ENCODE measurements around the gene GTF2H3. TPM values are rescaled to one million over a fixed set of nuclear protein-coding genes. Genes with fewer than 3 reads are reported as not detected.
A peak's percentile ranks its signal among the peaks of the same experiment; 100 is the strongest.

Gene GTF2H3
- total RNA-seq, 2 donors from 2014 or later = 19.6 to 25.1 TPM

DNA sequence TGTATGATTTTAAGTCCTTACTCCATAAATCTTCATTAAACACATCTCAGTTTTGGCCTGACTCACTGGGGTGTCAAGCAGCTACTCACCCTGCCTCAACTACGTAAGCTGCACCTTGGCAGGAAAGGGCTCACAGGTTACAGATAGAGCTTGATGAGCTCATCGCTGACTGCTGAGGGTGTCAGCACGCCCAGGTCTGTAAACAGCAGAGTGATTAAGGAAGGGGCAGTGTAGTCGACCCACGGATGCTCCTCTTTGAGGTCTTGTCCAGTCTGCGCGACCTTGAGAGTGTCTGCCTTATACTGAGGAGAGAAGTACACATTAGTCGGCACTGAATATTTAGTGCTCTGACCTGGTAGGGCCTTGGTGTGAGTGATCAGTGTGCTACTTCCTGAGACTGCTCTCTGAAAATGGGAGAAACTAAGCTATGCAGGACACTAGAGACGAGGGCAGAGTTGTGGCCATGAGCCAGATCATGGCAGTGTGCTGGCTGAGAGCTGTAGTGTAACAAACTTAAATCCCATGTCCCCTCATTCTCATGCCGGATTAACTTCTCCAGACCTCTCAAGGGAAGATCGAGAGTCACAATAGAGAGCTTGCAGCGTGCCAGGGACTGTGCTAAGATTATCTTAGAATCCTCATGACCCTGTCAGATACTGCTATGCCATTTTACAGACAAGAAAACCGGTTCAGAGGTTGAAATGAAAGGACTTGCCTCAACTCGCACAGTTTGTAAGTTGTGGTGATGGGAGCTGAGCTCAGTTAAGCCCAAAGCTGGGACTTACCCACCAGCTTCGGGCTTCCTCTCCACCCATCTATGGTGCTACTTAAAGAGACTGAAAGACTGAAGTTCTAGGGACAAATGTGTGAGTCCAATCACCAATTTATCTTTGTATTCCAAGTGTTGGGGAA is 11.8 kb upstream of the GTF2H3 start:
- ATAC-seq (no peak), DNase-seq (no peak)
- intact Hi-C loops (cut with DNase I, micrococcal nuclease) = no loop called here

DNA sequence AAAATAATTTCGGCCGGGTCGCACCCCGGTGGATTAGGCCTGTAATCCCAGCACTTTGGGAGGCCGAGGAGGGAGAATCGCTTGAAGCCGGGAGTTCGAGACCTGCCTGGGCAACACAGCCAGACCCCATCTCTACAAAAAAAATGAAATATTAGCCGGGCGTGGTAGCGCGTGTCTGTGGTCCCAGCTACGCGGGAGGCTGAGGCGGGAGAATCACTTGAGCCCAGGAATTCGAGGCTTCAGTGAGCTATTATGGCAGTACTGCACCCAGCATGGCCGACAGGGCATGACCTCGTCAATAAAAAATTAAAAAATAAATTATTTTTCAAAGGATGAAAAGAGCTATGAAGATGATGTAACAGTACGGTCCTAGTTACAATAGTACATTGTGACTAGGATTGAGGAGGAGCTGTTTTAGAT is 523 bp downstream of the GTF2H3 start:
- DNase-seq (peak in 1 of 2 donors; percentile 15), ATAC-seq (no peak)
- intact Hi-C loops (cut with DNase I, micrococcal nuclease) = no loop called here

DNA sequence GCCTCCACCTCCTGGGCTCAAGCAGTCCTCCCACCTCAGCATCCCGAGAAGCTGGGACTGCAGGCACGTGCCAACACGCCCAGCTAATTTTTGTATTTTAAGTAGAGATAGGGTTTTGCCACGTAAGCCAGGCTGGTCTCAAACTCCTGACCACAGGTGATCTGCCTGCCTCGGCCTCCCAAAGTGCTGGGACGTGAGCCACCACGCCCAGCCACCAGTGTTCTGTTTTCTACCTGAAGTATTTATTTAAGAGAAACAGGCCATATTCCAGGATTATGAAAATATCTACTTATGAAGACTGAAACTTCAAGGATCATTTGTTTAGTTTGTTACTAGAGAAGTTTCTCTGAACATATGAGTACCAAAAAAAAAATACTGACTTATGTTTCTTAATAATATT is 10.3 kb downstream of the GTF2H3 start:
- DNase-seq (no peak), ATAC-seq (no peak)
- intact Hi-C loops (cut with DNase I, micrococcal nuclease) = no loop called here

- intact Hi-C loops (cut with DNase I, micrococcal nuclease) = no loop called here
- ATAC-seq = no peak
- no peak for DNase-seq
Observed at GRCh38 chr12:123645380-123645779, 11.8 kb downstream of the GTF2H3 start.

DNA sequence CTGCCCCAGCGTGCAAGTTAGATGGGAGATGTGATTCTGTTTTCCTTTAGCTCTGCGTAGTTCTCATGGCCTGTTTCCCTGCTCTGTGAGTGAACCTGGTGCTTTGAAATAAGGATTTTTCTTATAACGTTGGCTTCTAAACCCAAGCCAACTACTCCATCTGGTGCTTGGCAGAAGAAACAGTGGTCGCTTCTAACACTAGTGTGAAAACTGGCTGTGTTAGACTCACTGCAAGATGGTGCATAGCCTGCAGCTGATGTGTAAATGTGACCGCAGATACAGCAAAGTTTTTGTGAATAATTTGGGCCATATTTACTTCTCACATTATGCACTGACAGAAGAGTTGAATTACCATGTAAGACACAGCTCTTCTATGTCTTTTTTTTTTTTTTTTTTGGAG is 12.2 kb downstream of the GTF2H3 start:
- intact Hi-C loops (cut with DNase I, micrococcal nuclease) = no loop called here
- no peak for DNase-seq
- no peak for ATAC-seq

- ATAC-seq (no peak), DNase-seq (no peak)
Observed at GRCh38 chr12:123648401-123648800, 14.8 kb downstream of the GTF2H3 start.

GRCh38 chr12:123654129-123654701 is 20.6 kb downstream of the GTF2H3 start:
- DNase-seq (no peak), ATAC-seq (no peak)
- intact Hi-C loops (cut with DNase I, micrococcal nuclease) = no loop called here

More at GRCh38 chr12:123648401-123648800, 14.8 kb downstream of the GTF2H3 start:
- intact Hi-C loops (cut with DNase I, micrococcal nuclease) = no loop called here

GRCh38 chr12:123655420-123655819 is 21.8 kb downstream of the GTF2H3 start:
- intact Hi-C loops (cut with DNase I, micrococcal nuclease) = no loop called here
- no peak for DNase-seq
- no peak for ATAC-seq

GRCh38 chr12:123656392-123656791 is 22.8 kb downstream of the GTF2H3 start:
- DNase-seq = no peak
- ATAC-seq = no peak
- intact Hi-C loops (cut with DNase I, micrococcal nuclease) = no loop called here

DNA sequence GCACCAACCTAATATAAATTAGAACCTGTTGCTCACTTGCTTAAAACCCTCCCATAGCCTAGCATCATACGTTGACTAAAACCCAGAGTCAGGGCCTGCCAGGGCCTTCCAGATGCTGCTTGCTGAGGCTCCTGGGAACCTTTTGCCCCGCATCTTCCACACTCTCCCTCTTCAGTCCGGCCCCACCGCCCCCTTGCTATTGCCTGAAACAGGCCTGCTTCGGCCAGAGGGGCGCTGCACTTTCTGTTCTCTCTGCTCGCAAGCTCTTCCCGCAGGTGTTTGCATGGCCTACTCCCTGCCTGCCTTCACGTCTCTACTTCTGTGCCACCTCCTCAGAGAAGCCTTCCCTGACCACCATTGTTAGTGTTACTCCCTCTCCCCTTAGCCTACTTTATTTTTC is 23.6 kb downstream of the GTF2H3 start:
- DNase-seq (no peak), ATAC-seq (no peak)
- intact Hi-C loops (cut with DNase I, micrococcal nuclease) = no loop called here

- intact Hi-C loops (cut with DNase I, micrococcal nuclease) = no loop called here
- DNase-seq (no peak), ATAC-seq (no peak)
Observed at GRCh38 chr12:123659996-123660727, 26.5 kb downstream of the GTF2H3 start.

- intact Hi-C loops (cut with DNase I, micrococcal nuclease) = no loop called here
- no peak for DNase-seq
- no peak for ATAC-seq
Observed at GRCh38 chr12:123667771-123668170, 34.1 kb downstream of the GTF2H3 start.

- ATAC-seq (peak; percentile 100), DNase-seq (peak; percentile 93 to 96)
- intact Hi-C loops (cut with DNase I, micrococcal nuclease) = no loop called here
Observed at GRCh38 chr12:123670882-123671728, 37.5 kb downstream of the GTF2H3 start, which contains the start of gene TCTN2. Gene TCTN2, plus strand, starts transcription at chr12:123671113. Its CDS starts 128 bp downstream, at chr12:123671241.

- ATAC-seq (no peak), DNase-seq (no peak)
- intact Hi-C loops (cut with DNase I, micrococcal nuclease) = no loop called here
Observed at GRCh38 chr12:123671876-123672275, 38.2 kb downstream of the GTF2H3 start.

DNA sequence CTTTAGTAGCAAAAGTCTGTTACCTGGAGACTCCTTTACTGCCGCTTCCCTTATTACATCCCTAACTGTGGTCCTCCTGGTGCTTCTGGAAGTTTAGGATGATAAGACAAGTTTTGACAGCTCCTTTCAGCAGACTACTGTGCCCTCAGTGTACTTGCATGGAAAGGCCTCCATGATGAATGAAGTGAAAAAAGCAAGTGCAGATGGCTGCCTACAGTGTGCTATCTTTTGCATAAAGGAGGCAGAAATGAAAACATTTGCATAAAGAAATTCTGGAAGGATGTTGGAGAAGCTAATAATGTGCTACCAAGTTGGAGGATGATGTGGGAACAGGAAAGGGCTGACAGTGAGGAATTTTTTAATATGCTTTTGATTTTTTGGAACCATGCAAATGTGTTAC is 41.8 kb downstream of the GTF2H3 start:
- DNase-seq (no peak), ATAC-seq (no peak)
- intact Hi-C loops (cut with DNase I, micrococcal nuclease) = no loop called here

DNA sequence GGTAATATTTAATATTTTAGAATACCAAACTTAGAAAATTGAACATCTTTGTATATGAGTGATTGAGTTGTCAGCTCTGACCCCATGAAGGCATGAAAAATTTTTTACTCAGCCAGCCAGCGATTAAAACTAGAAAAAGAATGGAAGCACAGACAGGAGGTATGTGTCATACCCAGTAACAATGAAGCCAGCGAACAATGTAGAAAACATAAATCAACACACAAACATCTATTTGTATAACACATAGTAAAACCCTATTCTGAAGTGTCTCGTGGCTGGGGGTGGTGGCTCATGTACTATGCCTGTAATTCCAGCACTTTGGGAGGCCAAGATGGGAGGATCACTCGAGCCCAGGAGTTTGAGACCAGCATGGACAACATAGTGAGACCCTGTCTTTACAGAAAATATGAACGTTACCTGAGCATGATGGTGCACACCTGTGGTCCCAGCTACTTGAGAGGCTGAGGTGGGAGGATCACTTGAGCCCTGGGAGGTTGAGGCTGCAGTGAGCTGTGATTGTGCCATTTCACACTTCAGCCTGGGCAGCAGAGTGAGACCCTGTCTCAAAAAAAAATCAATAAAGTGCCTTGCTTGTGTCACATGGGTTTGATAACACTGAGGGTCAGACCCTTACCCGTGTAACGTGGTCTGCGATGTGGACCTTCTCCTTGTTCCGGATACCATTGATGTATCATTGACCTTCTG is 43.1 kb downstream of the GTF2H3 start:
- DNase-seq (no peak), ATAC-seq (no peak)

GRCh38 chr12:123678981-123679380 is 45.4 kb downstream of the GTF2H3 start:
- DNase-seq = no peak
- ATAC-seq = no peak
- intact Hi-C loops (cut with DNase I, micrococcal nuclease) = no loop called here

More for the DNA sequence above, 43.1 kb downstream of the GTF2H3 start:
- intact Hi-C loops (cut with DNase I, micrococcal nuclease) = no loop called here

DNA sequence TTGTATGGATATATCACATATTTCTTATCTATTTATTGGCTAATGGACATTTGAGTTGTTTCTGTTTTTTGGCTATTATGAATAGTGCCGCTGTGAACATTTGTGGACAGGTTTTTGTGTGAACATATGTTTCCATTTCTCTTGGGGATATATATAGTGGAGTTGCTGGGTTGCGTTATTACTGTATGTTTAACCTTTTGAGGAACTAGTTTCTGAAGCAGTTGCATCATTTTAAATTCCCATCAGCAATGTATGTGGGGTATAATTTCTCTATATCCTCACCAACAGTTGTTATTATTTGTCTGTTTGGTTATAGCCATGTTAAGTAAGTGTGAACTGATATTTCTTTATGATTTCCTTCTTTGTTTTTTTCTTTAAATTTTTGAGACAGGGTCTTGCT is 48.0 kb downstream of the GTF2H3 start:
- DNase-seq (no peak), ATAC-seq (no peak)
- intact Hi-C loops (cut with DNase I, micrococcal nuclease) = no loop called here
